Stomach smooth muscle (tissue), 2 donors: Measurements from ENCODE around the gene CTSD.
A peak's percentile ranks its signal among the peaks of the same experiment; 100 is the strongest.

Experiments used
- H3K27ac ChIP-seq: one replicate; pipeline ENCODE4 v1.7.0; 2013; ENCODE audit warnings: mild to moderate bottlenecking, low read length, inconsistent platforms
- H3K27me3 ChIP-seq, 2 donors: one replicate each; pipeline ENCODE4 v1.7.0; 2013; ENCODE audit warnings: low read length in 2 of 2; ENCODE audit not compliant: insufficient read depth in 2 of 2, control insufficient read depth in 1 of 2
- H3K36me3 ChIP-seq, 2 donors: one replicate each; pipeline ENCODE4 v1.7.0; 2013; ENCODE audit warnings: low read length in 2 of 2; ENCODE audit not compliant: control insufficient read depth in 2 of 2, insufficient read depth in 2 of 2
- H3K4me1 ChIP-seq: one replicate; pipeline ENCODE4 v1.7.0; 2013; ENCODE audit warnings: low read length; ENCODE audit not compliant: control insufficient read depth, insufficient read depth
- H3K4me3 ChIP-seq, 2 donors: one replicate each; pipeline ENCODE4 v1.7.0; 2013; ENCODE audit warnings: low read length in 2 of 2
- H3K9ac ChIP-seq, 2 donors: one replicate each; pipeline ENCODE4 v1.7.0; 2013; ENCODE audit warnings: low read length in 2 of 2, mild to moderate bottlenecking in 1 of 2
- H3K9me3 ChIP-seq, 2 donors: one replicate each; pipeline ENCODE4 v1.7.0; 2013; ENCODE audit warnings: low read length in 2 of 2; ENCODE audit not compliant: control insufficient read depth in 2 of 2
- donor health status: healthy.
- donor health status: Pancreatic carcinoma.

CTSD gene

GRCh38 chr11:1752907-1753228 lies 10.9 kb downstream of the CTSD start:
- Histone ChIP-seq H3K27ac (no peak overlapping the region), H3K4me1 (peaks cover 24% of the 10 kb centered on the region), H3K4me3 (no peak overlapping the region), H3K9me3 (no peaks in the 10 kb centered on the region), H3K36me3 (peaks cover 14 to 19% of the 10 kb centered on the region in 2 donors), H3K27me3 (peaks cover 13 to 21% of the 10 kb centered on the region in 2 donors), H3K9ac (no peak overlapping the region)

- Histone ChIP-seq H3K4me3 (no peak overlapping the region), H3K27ac (no peak overlapping the region), H3K27me3 (peaks cover 13 to 21% of the 10 kb centered on the region in 2 donors), H3K9me3 (no peaks in the 10 kb centered on the region), H3K4me1 (peaks cover 24% of the 10 kb centered on the region), H3K9ac (no peak overlapping the region), H3K36me3 (peaks cover 13 to 17% of the 10 kb centered on the region in 2 donors)
Observed at GRCh38 chr11:1751999-1752906, 11.5 kb downstream of the CTSD start.

- no peak overlapping the region for H3K9ac ChIP-seq
- peaks cover 24% of the 10 kb centered on the region for H3K4me1 ChIP-seq
- H3K27ac ChIP-seq = no peak overlapping the region
- H3K36me3 ChIP-seq = peaks cover 8 to 13% of the 10 kb centered on the region in 2 donors
- H3K4me3 ChIP-seq = no peak overlapping the region
- no peaks in the 10 kb centered on the region for H3K9me3 ChIP-seq
- peaks cover 13 to 21% of the 10 kb centered on the region in 2 donors for H3K27me3 ChIP-seq
Observed at GRCh38 chr11:1751531-1751921, 12.2 kb downstream of the CTSD start.

- Histone ChIP-seq H3K36me3 (peaks cover 8 to 12% of the 10 kb centered on the region in 2 donors), H3K4me1 (peaks cover 24% of the 10 kb centered on the region), H3K9me3 (no peaks in the 10 kb centered on the region), H3K27ac (no peak overlapping the region), H3K27me3 (peaks cover 13 to 21% of the 10 kb centered on the region in 2 donors), H3K4me3 (no peak overlapping the region), H3K9ac (no peak overlapping the region)
Observed at GRCh38 chr11:1750840-1751530, 12.7 kb downstream of the CTSD start.

GRCh38 chr11:1750481-1750839 lies 13.3 kb downstream of the CTSD start, which contains the start of gene IFITM10:
TSS of gene IFITM10 (minus strand) at chr11:1750595. CDS start at chr11:1750442, 153 bp downstream.
- Histone ChIP-seq H3K4me3 (no peak within 1 kb of the TSS), H3K4me1 (peaks cover 24% of the 10 kb centered on the region), H3K36me3 (peaks cover 7 to 8% of the 10 kb centered on the region in 2 donors), H3K27ac (no peak within 1 kb of the TSS), H3K9me3 (no peaks in the 10 kb centered on the region), H3K9ac (no peak within 1 kb of the TSS), H3K27me3 (peaks cover 13 to 21% of the 10 kb centered on the region in 2 donors)

GRCh38 chr11:1749395-1750351 lies 14.1 kb downstream of the CTSD start:
- H3K9ac ChIP-seq = no peak overlapping the region

GRCh38 chr11:1748636-1749394 lies 14.9 kb downstream of the CTSD start:
- H3K27me3 ChIP-seq = peaks cover 13 to 21% of the 10 kb centered on the region in 2 donors

More at GRCh38 chr11:1749395-1750351, 14.1 kb downstream of the CTSD start:
- Histone ChIP-seq H3K9me3 (no peaks in the 10 kb centered on the region), H3K27ac (no peak overlapping the region), H3K27me3 (peaks cover 13 to 21% of the 10 kb centered on the region in 2 donors), H3K36me3 (peaks cover 0 to 3% of the 10 kb centered on the region in 2 donors), H3K4me3 (no peak overlapping the region), H3K4me1 (peaks cover 24% of the 10 kb centered on the region)

GRCh38 chr11:1747753-1748635 lies 15.7 kb downstream of the CTSD start:
- H3K27me3 ChIP-seq = peaks cover 13 to 21% of the 10 kb centered on the region in 2 donors
- no peaks in the 10 kb centered on the region for H3K36me3 ChIP-seq
- no peak overlapping the region for H3K9ac ChIP-seq
- no peak overlapping the region for H3K4me3 ChIP-seq
- H3K27ac ChIP-seq = no peak overlapping the region
- no peaks in the 10 kb centered on the region for H3K9me3 ChIP-seq
- peaks cover 24% of the 10 kb centered on the region for H3K4me1 ChIP-seq

More at GRCh38 chr11:1748636-1749394, 14.9 kb downstream of the CTSD start:
- no peaks in the 10 kb centered on the region for H3K9me3 ChIP-seq
- H3K4me1 ChIP-seq = peaks cover 24% of the 10 kb centered on the region
- peak overlapping the region in 1 of 2 donors; percentile 40 for H3K4me3 ChIP-seq
- no peak overlapping the region for H3K27ac ChIP-seq
- no peaks in the 10 kb centered on the region for H3K36me3 ChIP-seq
- H3K9ac ChIP-seq = no peak overlapping the region
